Fibroblast of villous mesenchyme (primary cell): ENCODE data around the gene RNF19B. TPM values are rescaled to one million over a fixed set of nuclear protein-coding genes. Genes with fewer than 3 reads are reported as not detected.

Source experiments
- DNase-seq: peaks from one replicate; pipeline ENCODE4 v3.0.0-alpha.2; 2010; ENCODE audit warnings: low read depth
- H3K4me3 ChIP-seq: 2 replicates; pipeline ENCODE4 v1.5.1; 2011; ENCODE audit warnings: low read depth, mild to moderate bottlenecking, low read length
- CTCF ChIP-seq: IDR thresholded peaks from 2 replicates; pipeline ENCODE4 v1.5.1; 2012; ENCODE audit warnings: low read depth, mild to moderate bottlenecking, low read length; ENCODE audit not compliant: insufficient read depth
- total RNA-seq: library from RNA; depleted of rRNA; stranded (reverse); fragments of >200 nt; gene quantifications from 2 replicates; pipeline ENCODE4 v1.2.3, GENCODE V29; 2012

Gene RNF19B
- total RNA-seq, 1 donor: 9.5 TPM

GRCh38 chr1:32903991-32904785, 60.4 kb downstream of the RNF19B start:
- DNase-seq: no peak
- TF ChIP-seq CTCF: no peak
- no peak overlapping the region for H3K4me3 ChIP-seq

- no peak for TF ChIP-seq CTCF
- H3K4me3 ChIP-seq: no peak overlapping the region
- DNase-seq: no peak
Observed at GRCh38 chr1:32902535-32902920, 62.1 kb downstream of the RNF19B start.

GRCh38 chr1:32901823-32902534, 62.6 kb downstream of the RNF19B start:
- no peak for TF ChIP-seq CTCF
- no peak for DNase-seq
- peak overlapping the region; percentile 68 for H3K4me3 ChIP-seq

GRCh38 chr1:32900956-32901822, 63.4 kb downstream of the RNF19B start, which contains the start of gene TMEM54:
TSS of gene TMEM54 (minus strand) at chr1:32901389. CDS start at chr1:32901238, 151 bp downstream.
- H3K4me3 ChIP-seq: peak within 1 kb of the TSS; percentile 68
- no peak for DNase-seq
- no peak for TF ChIP-seq CTCF

- H3K4me3 ChIP-seq: peak overlapping the region; percentile 68
- no peak for TF ChIP-seq CTCF
- no peak for DNase-seq
Observed at GRCh38 chr1:32900371-32900955, 64.1 kb downstream of the RNF19B start.

GRCh38 chr1:32899586-32900296, 64.9 kb downstream of the RNF19B start:
- H3K4me3 ChIP-seq: no peak overlapping the region
- no peak for TF ChIP-seq CTCF

More at GRCh38 chr1:32899586-32900296, 64.9 kb downstream of the RNF19B start:
- DNase-seq: no peak
